Parathyroid adenoma (tissue), 2 donors: ENCODE results near the gene YARS2.

Experiments used
- H2AFZ ChIP-seq: fragments of 300-600 bp; sonication (generic); one replicate; pipeline ENCODE4 v1.7.0; 2017; ENCODE audit warnings: antibody characterized with exemption, mild to moderate bottlenecking
- H3K27ac ChIP-seq: fragments of 300-600 bp; sonication (generic); one replicate; pipeline ENCODE4 v1.7.0; 2017
- H3K27me3 ChIP-seq: fragments of 300-600 bp; sonication (generic); one replicate; pipeline ENCODE4 v1.7.0; 2017; ENCODE audit warnings: low read length; ENCODE audit not compliant: control insufficient read depth, insufficient read depth
- H3K36me3 ChIP-seq: fragments of 300-600 bp; sonication (generic); one replicate; pipeline ENCODE4 v1.7.0; 2017; ENCODE audit warnings: low read length; ENCODE audit not compliant: control insufficient read depth, insufficient read depth
- H3K4me1 ChIP-seq: fragments of 300-600 bp; sonication (generic); one replicate; pipeline ENCODE4 v1.7.0; 2017; ENCODE audit warnings: control low read depth
- H3K4me2 ChIP-seq: fragments of 300-600 bp; sonication (generic); one replicate; pipeline ENCODE4 v1.7.0; 2017; ENCODE audit warnings: low read length
- H3K4me3 ChIP-seq: fragments of 300-600 bp; sonication (generic); one replicate; pipeline ENCODE4 v1.7.0; 2017; ENCODE audit warnings: low read depth, low read length
- H3K79me2 ChIP-seq: fragments of 300-600 bp; sonication (generic); one replicate; pipeline ENCODE4 v1.7.0; 2017; ENCODE audit warnings: control low read depth
- H3K9ac ChIP-seq: fragments of 300-600 bp; sonication (generic); one replicate; pipeline ENCODE4 v1.7.0; 2017; ENCODE audit warnings: mild to moderate bottlenecking
- H3K9me3 ChIP-seq: fragments of 300-600 bp; sonication (generic); one replicate; pipeline ENCODE4 v1.7.0; 2017; ENCODE audit warnings: low read length; ENCODE audit not compliant: control insufficient read depth
- CTCF ChIP-seq: fragments of 300-600 bp; sonication (generic); IDR thresholded peaks from one replicate; pipeline ENCODE4 v1.7.0; 2017; ENCODE audit warnings: antibody characterized with exemption, mild to moderate bottlenecking
- donor health status: primary hyperparathyroidism.

The YARS2 gene

DNA sequence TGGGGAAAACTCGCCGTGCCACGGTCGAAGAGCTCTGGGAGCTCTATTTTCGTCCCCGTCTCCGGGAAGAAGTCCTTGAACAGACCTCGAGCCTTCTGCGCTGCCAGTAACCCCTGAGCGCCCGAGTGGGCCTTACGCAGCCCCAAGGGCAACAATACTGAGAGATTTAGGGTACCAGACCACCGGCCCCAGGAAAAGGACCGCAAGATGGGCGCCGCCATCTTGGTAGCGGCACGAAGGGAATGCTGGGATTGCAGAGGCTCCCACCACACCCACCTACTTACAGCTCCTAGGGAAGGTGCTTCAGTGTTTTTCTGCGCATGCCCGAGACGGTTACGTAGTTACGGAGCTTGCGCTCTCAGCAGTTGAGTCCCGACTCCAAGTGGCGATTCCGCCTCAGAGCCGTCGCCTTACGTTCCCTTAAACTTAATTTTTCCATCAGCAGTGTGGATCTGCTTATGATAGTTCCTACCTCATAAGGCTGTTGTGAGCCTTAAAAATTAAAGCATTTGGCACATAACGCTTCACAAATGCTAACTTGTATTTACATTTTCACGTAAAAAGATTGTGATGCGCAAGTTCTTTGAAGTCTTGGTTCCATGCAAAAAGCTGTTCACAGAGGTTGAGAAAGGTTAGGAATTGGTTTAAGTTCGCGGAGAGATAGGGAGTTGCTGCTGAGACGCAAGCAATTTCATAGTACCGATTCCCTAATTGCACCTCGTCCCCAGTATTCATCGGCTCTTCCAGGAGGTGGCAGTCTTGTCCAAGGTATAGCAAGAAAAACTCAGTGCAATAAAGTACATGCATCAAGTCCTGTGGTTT is at the start of gene YARS2:
Gene YARS2, minus strand, starts transcription at position 244 of the 822 bp plus-strand sequence. Its CDS starts 23 bp downstream, at position 221.
- peak; percentile 88 for TF ChIP-seq CTCF
- H3K36me3 ChIP-seq: no peaks in the 10 kb centered on the region
- peak within 1 kb of the TSS; percentile 95 for H3K4me2 ChIP-seq
- peak within 1 kb of the TSS; percentile 98 for H3K4me3 ChIP-seq
- H3K79me2 ChIP-seq: peaks cover 2% of the 10 kb centered on the region
- no peaks in the 10 kb centered on the region for H3K27me3 ChIP-seq
- no peaks in the 10 kb centered on the region for H3K4me1 ChIP-seq
- H3K9ac ChIP-seq: peak within 1 kb of the TSS; percentile 21
- peak within 1 kb of the TSS; percentile 90 for H3K27ac ChIP-seq
- no peaks in the 10 kb centered on the region for H3K9me3 ChIP-seq
- H2AFZ ChIP-seq: peak within 1 kb of the TSS; percentile 99

DNA sequence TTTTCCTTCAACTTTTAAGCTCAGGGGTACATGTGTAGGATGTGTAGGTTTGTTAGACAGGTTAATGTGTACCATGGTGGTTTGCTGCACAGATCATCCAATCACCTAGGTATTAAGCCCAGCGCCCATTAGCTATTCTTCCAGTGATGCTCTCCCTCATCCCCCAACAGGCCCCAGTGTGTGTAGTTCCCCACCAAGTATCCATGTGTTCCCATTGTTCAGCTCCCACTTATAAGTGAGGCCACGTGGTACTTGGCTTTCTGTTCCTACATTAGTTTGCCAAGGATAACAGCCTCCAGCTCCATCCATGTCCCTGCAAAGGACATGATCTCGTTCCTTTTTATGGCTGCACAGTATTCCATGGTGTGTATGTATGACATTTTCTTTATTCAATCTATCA is 48.6 kb upstream of the YARS2 start:
- Histone ChIP-seq H3K4me1 (no peaks in the 10 kb centered on the region), H3K27me3 (no peaks in the 10 kb centered on the region), H3K4me2 (no peak overlapping the region), H3K79me2 (no peaks in the 10 kb centered on the region), H3K36me3 (no peaks in the 10 kb centered on the region), H3K9me3 (no peaks in the 10 kb centered on the region), H3K4me3 (no peak overlapping the region), H2AFZ (no peak overlapping the region), H3K9ac (no peak overlapping the region), H3K27ac (no peak overlapping the region)
- TF ChIP-seq CTCF: no peak

DNA sequence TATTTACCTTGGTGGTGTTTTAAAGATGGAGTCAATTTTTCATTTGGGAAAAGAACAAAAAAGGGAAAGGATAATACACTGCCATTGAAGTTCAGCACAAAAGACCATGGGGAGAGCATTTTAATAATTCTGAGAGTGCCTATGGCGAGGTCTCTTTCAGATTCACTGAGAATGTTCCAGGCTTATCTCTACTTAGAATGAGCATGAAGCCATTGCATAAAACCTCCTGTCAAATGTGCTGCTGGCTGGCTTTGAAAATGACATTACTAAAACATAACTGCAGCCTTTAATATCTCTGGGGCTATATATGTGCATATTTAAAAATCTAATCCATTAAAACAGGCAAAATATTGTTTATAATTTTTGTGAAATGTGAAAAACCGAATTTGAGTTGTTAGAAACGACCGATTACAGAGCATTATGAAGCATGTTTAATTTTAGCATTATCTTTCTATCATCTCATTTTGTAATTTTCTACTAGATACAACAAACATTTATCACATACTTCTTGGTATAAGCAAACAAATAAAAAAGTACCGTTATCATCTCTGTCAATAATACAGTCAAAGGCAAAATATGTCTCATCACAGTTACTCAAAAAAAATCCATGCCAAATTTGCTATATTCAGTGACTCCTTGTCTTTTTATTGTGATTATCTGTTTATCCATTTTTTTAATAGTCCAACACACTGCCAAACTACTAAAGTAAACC is 45.7 kb upstream of the YARS2 start:
- Histone ChIP-seq H3K36me3 (no peaks in the 10 kb centered on the region), H3K79me2 (no peaks in the 10 kb centered on the region), H3K4me1 (no peaks in the 10 kb centered on the region), H3K4me3 (no peak overlapping the region), H3K9me3 (no peaks in the 10 kb centered on the region), H3K27me3 (no peaks in the 10 kb centered on the region), H3K27ac (no peak overlapping the region), H3K4me2 (no peak overlapping the region), H2AFZ (no peak overlapping the region), H3K9ac (no peak overlapping the region)
- no peak for TF ChIP-seq CTCF

DNA sequence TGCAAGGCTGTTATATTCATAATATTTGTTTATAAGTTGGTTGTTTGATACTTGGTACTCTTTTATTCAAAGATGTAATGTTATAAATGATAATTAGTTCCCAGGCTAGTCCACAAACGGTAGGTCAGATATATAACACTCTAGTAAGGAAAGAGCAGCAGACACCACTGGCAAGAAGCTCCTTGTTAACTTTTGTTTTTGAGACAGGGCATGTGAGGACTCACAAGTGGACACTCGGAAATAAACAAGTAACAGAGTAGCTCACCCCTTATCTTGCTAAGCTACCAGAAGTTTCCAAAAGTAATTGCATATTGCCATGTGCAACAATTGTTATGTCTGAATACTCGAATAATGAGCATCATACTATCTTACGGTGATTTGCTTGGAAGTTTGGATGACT is 38.6 kb upstream of the YARS2 start:
- no peak for TF ChIP-seq CTCF

More for the DNA sequence above, 38.6 kb upstream of the YARS2 start:
- no peaks in the 10 kb centered on the region for H3K4me1 ChIP-seq
- no peaks in the 10 kb centered on the region for H3K27me3 ChIP-seq
- no peak overlapping the region for H3K4me3 ChIP-seq
- H3K79me2 ChIP-seq: no peaks in the 10 kb centered on the region
- H3K4me2 ChIP-seq: no peak overlapping the region
- no peak overlapping the region for H3K27ac ChIP-seq
- H2AFZ ChIP-seq: no peak overlapping the region
- H3K36me3 ChIP-seq: no peaks in the 10 kb centered on the region
- no peak overlapping the region for H3K9ac ChIP-seq
- H3K9me3 ChIP-seq: no peaks in the 10 kb centered on the region
